GM12892 (cell line): ENCODE measurements around the gene SLC13A4.
"Not testable (repeated sequence)": the region's sequence is repeated elsewhere in the genome, so short reads cannot be mapped to it uniquely, and the experiment has no call there.

Experiments used
- POLR2A ChIP-seq: IDR thresholded peaks from 2 replicates; pipeline ENCODE4 v1.6.1; 2011; ENCODE audit warnings: low read depth, low read length, control low read depth
- TAF1 ChIP-seq: IDR thresholded peaks from 2 replicates; pipeline ENCODE4 v1.6.1; 2011; ENCODE audit warnings: low read depth, mild to moderate bottlenecking, control low read depth, low read length, borderline replicate concordance

GRCh38 chr7:135692606-135693005 lies 35.4 kb downstream of the SLC13A4 start:
- TF ChIP-seq POLR2A, TAF1: not testable (repeated sequence)
